RKO (cell line): ENCODE data around the gene SAMD4A.
A peak's percentile ranks its signal among the peaks of the same experiment; 100 is the strongest.

Experiments
- DNase-seq: peaks from one replicate; pipeline ENCODE4 v3.0.0-alpha.2; 2016; ENCODE audit warnings: low spot score

Gene SAMD4A, protein sequence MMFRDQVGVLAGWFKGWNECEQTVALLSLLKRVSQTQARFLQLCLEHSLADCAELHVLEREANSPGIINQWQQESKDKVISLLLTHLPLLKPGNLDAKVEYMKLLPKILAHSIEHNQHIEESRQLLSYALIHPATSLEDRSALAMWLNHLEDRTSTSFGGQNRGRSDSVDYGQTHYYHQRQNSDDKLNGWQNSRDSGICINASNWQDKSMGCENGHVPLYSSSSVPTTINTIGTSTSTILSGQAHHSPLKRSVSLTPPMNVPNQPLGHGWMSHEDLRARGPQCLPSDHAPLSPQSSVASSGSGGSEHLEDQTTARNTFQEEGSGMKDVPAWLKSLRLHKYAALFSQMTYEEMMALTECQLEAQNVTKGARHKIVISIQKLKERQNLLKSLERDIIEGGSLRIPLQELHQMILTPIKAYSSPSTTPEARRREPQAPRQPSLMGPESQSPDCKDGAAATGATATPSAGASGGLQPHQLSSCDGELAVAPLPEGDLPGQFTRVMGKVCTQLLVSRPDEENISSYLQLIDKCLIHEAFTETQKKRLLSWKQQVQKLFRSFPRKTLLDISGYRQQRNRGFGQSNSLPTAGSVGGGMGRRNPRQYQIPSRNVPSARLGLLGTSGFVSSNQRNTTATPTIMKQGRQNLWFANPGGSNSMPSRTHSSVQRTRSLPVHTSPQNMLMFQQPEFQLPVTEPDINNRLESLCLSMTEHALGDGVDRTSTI

DNA sequence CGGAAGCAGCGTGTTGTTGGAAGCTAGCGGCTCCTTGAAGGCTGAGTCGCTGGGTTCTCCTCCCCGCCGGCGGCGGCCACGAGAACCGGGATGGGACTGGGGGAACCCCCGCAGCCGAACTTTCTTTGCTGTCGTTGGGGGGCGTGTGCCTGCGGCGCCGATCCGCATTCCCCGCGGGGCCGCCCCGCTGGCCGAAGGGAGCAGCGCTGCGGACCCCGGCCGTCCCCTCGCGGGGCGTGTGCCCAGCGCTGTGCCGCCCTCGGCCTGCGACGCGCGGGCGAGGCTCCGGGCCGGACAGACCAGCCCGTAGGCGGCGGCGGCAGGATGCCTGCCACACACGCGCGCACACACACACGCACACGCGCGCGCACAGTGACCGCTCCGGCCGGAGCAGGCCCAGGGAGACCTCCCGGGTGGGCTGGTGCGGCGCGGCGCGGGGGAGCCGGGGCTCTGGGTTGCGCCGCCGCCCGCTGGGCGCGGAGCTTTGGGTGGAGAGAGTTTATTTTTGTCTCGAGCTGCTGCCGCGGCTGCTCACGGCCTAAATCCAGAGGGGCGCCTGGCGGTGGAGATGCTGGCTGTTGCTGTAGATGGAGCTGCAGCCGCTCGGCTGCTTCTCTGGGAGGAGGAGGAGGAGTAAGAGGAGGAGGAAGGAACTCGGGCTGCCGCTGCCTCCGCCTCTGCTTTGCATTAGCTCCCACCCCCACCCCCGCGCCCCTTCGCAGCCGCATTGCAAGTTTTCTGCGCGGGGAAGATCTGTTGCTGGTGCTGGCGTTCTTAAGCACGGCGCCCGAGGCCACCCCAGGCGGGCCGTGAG is at the start of gene SAMD4A:
SAMD4A (plus strand) TSS at position 719 of the 814 bp plus-strand sequence. CDS start 789 bp downstream, outside the sequence.
- DNase-seq = peak; percentile 89

DNA sequence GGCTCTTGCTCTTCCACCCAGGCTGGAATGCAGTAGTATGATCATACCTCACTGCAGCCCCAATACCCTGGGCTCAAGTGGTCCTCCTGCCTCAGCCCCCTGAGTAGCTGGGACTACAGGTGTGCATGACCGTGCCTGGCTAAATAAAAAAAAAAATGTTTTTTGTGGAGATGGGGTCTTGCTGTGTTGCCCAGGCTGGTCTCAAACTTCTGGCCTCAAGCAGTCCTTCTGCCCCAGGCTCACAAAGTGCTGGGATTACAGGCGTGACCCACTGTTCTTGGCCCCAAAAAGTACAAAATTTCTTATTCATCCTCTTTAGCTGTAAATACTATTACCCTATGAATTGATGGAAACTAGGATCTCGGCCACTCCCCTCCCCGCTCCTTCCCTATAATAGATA is 42.5 kb upstream of the SAMD4A start:
- DNase-seq = no peak

DNA sequence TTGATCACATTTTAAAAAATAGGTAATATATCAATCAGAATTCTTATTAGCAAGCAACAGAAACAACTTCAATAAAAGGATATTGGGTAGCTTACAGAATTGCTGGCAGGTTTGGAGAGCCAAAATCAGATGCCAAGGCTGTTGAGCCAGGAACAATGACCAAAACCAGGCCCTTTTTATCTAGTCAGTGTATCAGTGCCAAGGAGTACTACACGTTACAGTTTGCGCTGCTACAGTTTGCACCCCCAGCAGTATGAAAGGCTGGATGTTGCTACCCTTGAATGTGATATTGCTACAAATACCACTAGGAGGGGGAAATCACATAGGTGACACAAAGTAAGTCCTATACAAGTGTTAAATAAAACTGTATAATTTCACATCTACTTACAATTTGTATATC is 38.0 kb upstream of the SAMD4A start:
- DNase-seq = no peak

GRCh38 chr14:54529811-54530210 is 37.1 kb upstream of the SAMD4A start:
- DNase-seq = peak; percentile 41

DNA sequence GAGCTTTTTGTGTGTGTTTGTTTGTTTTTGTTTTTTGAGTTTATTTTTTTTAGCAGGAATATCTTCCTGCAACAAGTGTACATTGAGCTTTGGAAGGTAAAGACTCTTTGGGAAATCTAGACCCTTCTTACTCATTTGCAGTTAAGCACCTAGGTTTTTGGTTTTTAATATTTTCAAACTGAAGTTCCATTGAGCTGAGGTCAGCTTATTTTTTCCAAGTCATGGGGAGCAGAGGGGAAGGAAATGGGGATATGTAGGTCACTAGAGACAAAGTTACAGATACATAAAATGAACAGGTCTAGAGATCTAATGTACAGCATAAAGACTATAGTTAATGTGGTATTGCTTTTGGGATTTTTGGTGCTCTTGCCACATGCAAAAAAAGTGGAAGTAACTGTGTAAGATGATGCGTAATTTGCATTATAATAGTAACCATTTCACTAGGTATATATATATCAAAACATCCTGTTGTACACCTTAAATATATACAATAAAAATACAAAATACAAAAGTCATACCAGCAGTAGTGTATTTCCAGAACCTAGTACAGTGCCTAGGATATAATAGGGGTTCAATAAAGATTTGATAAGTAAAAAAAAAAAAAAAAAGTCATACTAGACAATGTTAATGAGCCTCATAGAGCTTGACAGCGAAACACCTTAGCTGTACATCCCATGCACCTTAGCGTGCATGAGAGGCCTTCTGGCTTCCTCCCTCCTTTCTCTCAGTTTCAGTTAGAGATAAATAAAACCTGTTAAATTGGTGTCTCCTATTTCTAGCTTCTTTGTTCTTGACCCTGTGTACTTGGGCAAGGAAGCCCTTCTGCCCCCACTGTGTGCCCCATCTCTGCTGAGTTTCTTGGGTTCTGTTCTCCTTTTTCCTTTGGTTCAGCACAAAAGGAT is 34.6 kb upstream of the SAMD4A start:
- no peak for DNase-seq

GRCh38 chr14:54533100-54533499 is 33.8 kb upstream of the SAMD4A start:
- no peak for DNase-seq

- DNase-seq = no peak
These were observed 31.8 kb upstream of the SAMD4A start for GRCh38 chr14:54535126-54535525.

- no peak for DNase-seq
These were observed 31.3 kb upstream of the SAMD4A start for GRCh38 chr14:54535646-54536045.

DNA sequence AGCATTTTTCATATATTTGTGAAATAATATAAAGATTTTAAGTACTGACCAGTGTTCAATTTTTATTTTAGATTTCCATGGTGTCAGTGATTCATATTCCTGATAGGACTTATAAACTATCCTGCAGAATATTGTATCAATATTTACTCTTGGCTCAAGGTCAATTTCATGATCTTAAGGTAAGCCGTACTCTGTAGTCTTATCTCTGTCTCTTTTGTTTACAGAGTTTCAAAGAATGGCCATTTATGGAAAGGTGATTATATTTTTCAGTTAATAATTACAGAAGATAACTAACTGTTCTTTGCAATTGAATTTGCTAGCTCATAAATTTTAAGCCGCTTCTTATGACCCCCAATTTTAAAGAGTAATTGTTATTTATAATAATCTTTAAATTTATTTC is 29.3 kb upstream of the SAMD4A start:
- no peak for DNase-seq

DNA sequence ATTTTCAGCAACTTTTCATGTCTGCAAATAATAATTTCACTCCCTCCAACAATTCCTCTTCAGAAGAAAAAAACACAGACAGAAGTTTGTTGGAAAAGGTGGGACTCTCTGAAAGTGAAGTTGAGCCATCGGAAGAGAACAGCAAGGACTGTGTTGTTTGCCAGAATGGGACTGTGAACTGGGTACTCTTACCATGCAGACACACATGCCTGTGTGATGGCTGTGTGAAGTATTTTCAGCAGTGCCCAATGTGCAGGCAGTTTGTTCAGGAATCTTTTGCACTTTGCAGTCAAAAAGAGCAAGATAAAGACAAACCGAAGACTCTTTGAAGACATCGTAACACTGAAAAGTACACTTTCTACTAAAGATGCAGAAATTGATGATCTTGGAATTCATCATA is 28.9 kb upstream of the SAMD4A start:
- DNase-seq = no peak

DNA sequence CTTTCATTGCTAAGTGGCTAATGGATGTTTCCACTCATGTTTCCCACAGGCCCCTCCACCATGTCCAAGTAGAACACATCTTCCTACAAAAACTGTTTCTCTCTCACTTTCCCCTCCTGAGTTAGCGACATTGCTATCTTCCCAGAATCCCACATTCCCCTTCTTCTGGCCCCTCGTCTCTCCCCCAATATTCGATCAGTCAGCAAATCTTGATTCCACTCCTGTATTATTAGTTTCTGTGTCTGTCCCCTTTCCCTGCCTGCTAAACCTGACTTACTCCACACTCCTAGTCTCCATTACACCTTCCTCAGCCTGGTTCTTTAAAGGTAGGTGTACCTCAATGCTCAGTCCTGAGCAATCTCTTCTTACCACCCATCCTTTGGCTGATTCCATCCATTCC is 19.3 kb upstream of the SAMD4A start:
- no peak for DNase-seq

DNA sequence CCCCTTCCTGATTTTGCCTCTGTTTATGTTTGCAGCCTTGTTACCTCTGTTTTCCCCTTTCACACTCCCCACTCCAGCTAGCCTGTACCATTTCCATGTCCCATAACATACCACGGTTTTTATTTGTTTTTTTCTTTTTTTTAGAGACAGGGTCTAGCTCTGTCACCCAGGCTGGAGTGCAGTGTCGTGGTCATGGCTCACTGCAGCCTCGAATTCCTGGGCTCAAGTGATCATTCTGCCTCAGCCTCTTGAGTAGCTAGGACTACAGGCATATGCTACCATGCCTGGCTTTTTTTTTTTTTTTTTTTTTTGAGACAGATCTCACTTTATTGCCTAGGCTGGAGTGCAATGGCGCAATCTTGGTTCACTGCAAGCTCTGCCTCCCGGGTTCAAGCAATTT is 18.4 kb upstream of the SAMD4A start:
- no peak for DNase-seq

- DNase-seq = peak; percentile 15
These were observed 17.1 kb upstream of the SAMD4A start for GRCh38 chr14:54549862-54550261.

- no peak for DNase-seq
These were observed 16.4 kb upstream of the SAMD4A start for GRCh38 chr14:54550514-54550913.

GRCh38 chr14:54554401-54554800 is 12.5 kb upstream of the SAMD4A start:
- DNase-seq = no peak

DNA sequence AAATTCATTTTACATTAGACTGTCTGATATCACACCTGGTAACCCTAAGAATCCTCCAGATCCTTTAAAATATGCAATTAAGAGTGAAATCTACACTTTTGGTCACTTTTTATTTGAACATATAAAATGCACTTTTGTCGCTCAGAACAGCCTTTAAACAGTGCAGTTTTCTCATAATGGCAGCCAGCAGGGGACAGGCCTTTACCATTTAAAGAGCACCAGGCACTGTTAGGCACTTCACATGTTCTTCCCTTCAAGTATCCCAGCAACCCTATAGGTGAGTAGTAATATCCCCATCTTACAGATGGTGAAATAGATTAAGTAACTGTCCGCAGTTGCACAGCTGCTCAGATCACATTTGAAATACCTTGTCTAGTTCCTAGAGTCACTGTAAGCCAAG is 11.3 kb upstream of the SAMD4A start:
- peak; percentile 9 for DNase-seq

GRCh38 chr14:54556535-54556934 is 10.4 kb upstream of the SAMD4A start:
- no peak for DNase-seq

- no peak for DNase-seq
These were observed 4.6 kb upstream of the SAMD4A start for GRCh38 chr14:54562334-54562733.

DNA sequence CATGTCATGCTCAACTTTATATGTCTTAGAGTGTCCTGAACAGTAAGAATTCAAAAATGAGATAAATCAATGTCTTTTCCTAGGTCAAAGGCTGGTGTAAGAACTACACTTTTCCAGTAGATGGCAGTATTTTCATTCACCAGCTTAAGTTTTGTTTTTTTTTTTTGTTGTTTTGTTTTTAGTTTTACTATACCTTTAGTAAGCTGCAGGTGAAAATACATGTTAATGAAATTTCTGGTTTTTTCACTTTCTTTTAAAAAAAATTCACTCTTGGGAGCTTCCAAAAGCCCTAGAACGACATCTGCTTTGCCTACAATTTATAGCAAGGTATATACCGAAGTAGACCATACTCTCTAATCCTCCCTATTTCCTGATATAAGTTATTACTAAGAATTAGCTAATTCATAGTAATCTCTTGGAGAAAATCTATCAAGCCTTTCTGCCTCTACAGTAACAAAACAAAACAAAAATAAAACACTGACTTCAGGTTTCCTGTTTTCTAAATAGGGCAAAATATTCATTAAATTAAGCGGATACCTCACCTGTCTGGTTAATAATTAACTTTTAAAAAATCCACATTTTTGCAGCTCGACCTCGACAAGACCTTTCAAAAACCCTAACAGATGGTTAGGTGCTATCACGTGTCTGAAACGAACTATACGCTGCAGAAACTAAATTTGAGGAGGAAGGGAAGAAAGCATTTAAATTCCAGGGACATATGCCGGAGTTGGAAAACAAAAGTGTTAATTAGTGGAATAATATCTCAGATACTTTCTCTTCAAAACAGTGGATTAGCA is 2.7 kb upstream of the SAMD4A start:
- DNase-seq = peak; percentile 82

DNA sequence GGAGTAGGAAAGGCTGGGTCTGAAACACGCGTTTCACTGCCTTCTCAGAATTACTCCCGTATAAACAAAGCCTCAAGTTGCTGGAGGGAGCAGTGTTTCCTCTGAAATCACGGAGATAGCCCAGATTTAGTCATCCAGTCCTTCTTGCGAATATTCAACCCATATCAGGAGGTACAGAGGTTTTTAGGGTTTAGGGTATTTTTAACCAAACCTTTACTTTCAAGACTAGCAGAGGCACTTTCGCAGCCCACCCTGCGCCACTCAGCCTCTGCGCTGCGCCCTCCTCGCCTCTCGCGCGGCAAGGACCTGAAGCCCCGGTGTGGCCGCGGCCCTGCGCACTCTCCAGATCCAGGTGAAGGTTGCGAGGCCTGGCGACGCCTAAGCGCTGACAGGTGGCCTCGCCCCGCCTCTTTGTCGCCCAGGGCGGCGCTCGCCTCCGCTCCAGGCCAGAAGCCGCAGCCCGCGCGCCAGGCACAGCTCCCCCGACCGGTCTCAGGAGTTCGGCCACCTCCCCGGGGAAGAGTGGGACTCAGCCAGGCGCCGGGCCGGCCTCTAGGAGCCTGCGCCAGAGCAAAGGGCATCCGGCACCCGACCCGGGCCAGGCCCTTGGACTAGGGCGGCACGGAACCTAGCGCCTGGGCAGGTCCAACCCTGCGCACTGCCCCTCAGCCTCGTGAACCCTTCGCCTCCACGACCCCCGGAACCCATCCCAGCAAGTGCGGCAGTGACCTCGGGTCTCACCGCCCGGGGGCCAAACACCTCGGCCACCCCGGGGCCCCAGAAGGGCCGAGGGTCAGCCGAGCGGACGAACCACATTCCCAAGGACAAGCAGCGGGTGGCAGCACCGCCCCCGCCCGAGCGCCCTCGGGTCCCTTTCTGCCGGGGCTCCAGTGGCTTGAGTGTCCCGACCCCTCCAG is 1.8 kb upstream of the SAMD4A start:
- peak; percentile 87 for DNase-seq
